Activated naive CD4-positive, alpha-beta T cell treated with Interleukin-2 at 50 U/mL for 16 hours (primary cell): ENCODE measurements around the gene AXIN2.
A peak's percentile ranks its signal among the peaks of the same experiment; 100 is the strongest.

Experiments used
- DNase-seq: peaks from one replicate; pipeline ENCODE4 v3.0.0-alpha.2; 2020

Gene AXIN2

GRCh38 chr17:65561452-65562205, at the start of gene AXIN2:
Gene AXIN2, minus strand, starts transcription at chr17:65561648. Its CDS starts 3,028 bp downstream, at chr17:65558620.
- DNase-seq = peak; percentile 90

- no peak for DNase-seq
Measured at GRCh38 chr17:65609749-65610148, 48.3 kb upstream of the AXIN2 start.

GRCh38 chr17:65609286-65609685, 47.8 kb upstream of the AXIN2 start:
- DNase-seq = no peak

GRCh38 chr17:65604070-65604469, 42.6 kb upstream of the AXIN2 start:
- no peak for DNase-seq

GRCh38 chr17:65601881-65602280, 40.4 kb upstream of the AXIN2 start:
- no peak for DNase-seq

- DNase-seq = no peak
Measured at GRCh38 chr17:65601145-65601544, 39.7 kb upstream of the AXIN2 start.

- DNase-seq = no peak
Measured at GRCh38 chr17:65600518-65600917, 39.1 kb upstream of the AXIN2 start.

GRCh38 chr17:65599650-65600049, 38.2 kb upstream of the AXIN2 start:
- no peak for DNase-seq

- no peak for DNase-seq
Measured at GRCh38 chr17:65598746-65599145, 37.3 kb upstream of the AXIN2 start.

GRCh38 chr17:65595071-65595656, 33.7 kb upstream of the AXIN2 start:
- no peak for DNase-seq

GRCh38 chr17:65593855-65594845, 32.7 kb upstream of the AXIN2 start:
- no peak for DNase-seq

- DNase-seq = no peak
Measured at GRCh38 chr17:65593092-65593854, 31.8 kb upstream of the AXIN2 start.

GRCh38 chr17:65592125-65592965, 30.9 kb upstream of the AXIN2 start:
- DNase-seq = no peak

- no peak for DNase-seq
Measured at GRCh38 chr17:65589321-65589720, 27.9 kb upstream of the AXIN2 start.

GRCh38 chr17:65588181-65588808, 26.8 kb upstream of the AXIN2 start:
- no peak for DNase-seq

GRCh38 chr17:65587534-65588180, 26.2 kb upstream of the AXIN2 start:
- no peak for DNase-seq

- no peak for DNase-seq
Measured at GRCh38 chr17:65586899-65587298, 25.5 kb upstream of the AXIN2 start.

GRCh38 chr17:65584604-65585521, 23.4 kb upstream of the AXIN2 start:
- no peak for DNase-seq

- no peak for DNase-seq
Measured at GRCh38 chr17:65583921-65584603, 22.6 kb upstream of the AXIN2 start.
